IMR-90 (cell line): ENCODE results near the gene SPATA32. TPM values are rescaled to one million over a fixed set of nuclear protein-coding genes. Genes with fewer than 3 reads are reported as not detected.

Source experiments
- ATAC-seq: fragments of 200-7000 bp; cut with Tn5 transposase; 2 replicates; pipeline ENCODE4 v1.9.1; 2020; ENCODE audit warnings: low read depth, mild to moderate bottlenecking, moderate library complexity
- BruUV-seq: library from RNA; stranded (reverse); fragments of 400-500 nt; replicated peaks from 2 replicates; lab custom pipeline; 2021; lab: Mats Ljungman, UMichigan
- CTCF ChIA-PET: fragments of 300-600 bp; formaldehyde crosslinking; extraction: SDS; loops from one replicate; lab custom pipeline; 2021; ENCODE audit warnings: antibody characterized with exemption; lab: Yijun Ruan, JAX
- POLR2A ChIA-PET: fragments of 300-600 bp; sonication (Branson Sonifier 250); formaldehyde crosslinking; loops from one replicate; lab custom pipeline; 2022; ENCODE audit warnings: antibody characterized with exemption; ENCODE audit not compliant: unreplicated experiment; lab: Charles Lee
- DNase-seq: peaks from one replicate; pipeline ENCODE4 v3.0.0; 2013
- H2AFZ ChIP-seq: replicated peaks from 2 replicates; pipeline ENCODE3; 2013; ENCODE audit warnings: low read length, mild to moderate bottlenecking; ENCODE audit not compliant: poor library complexity
- H2AK5ac ChIP-seq: 2 replicates; pipeline ENCODE4 v1.6.1; 2013; ENCODE audit warnings: low read depth, low read length, inconsistent platforms
- H2AK9ac ChIP-seq: replicated peaks from 2 replicates; pipeline ENCODE3; 2013; ENCODE audit warnings: mild to moderate bottlenecking, low read depth, low read length, moderate library complexity; ENCODE audit not compliant: poor library complexity
- H2BK120ac ChIP-seq: 2 replicates; pipeline ENCODE4 v1.6.1; 2013; ENCODE audit warnings: low read depth, low read length, inconsistent platforms
- H2BK15ac ChIP-seq: 3 replicates; pipeline ENCODE4 v1.6.1; 2013; ENCODE audit warnings: low read depth, low read length, inconsistent platforms
- H2BK20ac ChIP-seq: 2 replicates; pipeline ENCODE4 v1.6.1; 2013; ENCODE audit warnings: low read depth, mild to moderate bottlenecking, inconsistent platforms, low read length, moderate library complexity
- H2BK5ac ChIP-seq: 2 replicates; pipeline ENCODE4 v1.6.1; 2013; ENCODE audit warnings: mild to moderate bottlenecking, low read depth, low read length, inconsistent platforms; ENCODE audit not compliant: poor library complexity, severe bottlenecking
- H3K14ac ChIP-seq: replicated peaks from 2 replicates; pipeline ENCODE4 v1.6.1; 2013; ENCODE audit warnings: low read depth, low read length, inconsistent platforms
- H3K18ac ChIP-seq: 2 replicates; pipeline ENCODE4 v1.6.1; 2013; ENCODE audit warnings: low read depth, low read length, control low read depth
- H3K23ac ChIP-seq: 2 replicates; pipeline ENCODE4 v1.6.1; 2013; ENCODE audit warnings: low read depth, low read length, inconsistent platforms
- H3K27ac ChIP-seq: 2 replicates; pipeline ENCODE4 v1.5.1; 2013; ENCODE audit warnings: mild to moderate bottlenecking, control low read depth, low read length; ENCODE audit not compliant: insufficient read depth
- H3K27me3 ChIP-seq: 2 replicates; pipeline ENCODE4 v1.6.1; 2013; ENCODE audit warnings: low read length; ENCODE audit not compliant: control insufficient read depth, insufficient read depth
- H3K36me3 ChIP-seq: 2 replicates; pipeline ENCODE4 v1.6.1; 2013; ENCODE audit warnings: low read length, mixed read lengths; ENCODE audit not compliant: control insufficient read depth, insufficient read depth
- H3K4ac ChIP-seq: 2 replicates; pipeline ENCODE4 v1.6.1; 2013; ENCODE audit warnings: low read depth, low read length, inconsistent platforms
- H3K4me1 ChIP-seq: 2 replicates; pipeline ENCODE4 v1.6.1; 2013; ENCODE audit warnings: low read length, mixed read lengths; ENCODE audit not compliant: control insufficient read depth, insufficient read depth
- H3K4me2 ChIP-seq: 2 replicates; pipeline ENCODE4 v1.6.1; 2013; ENCODE audit warnings: low read depth, mild to moderate bottlenecking, control low read depth, low read length, moderate library complexity
- H3K4me3 ChIP-seq: 2 replicates; pipeline ENCODE4 v1.5.1; 2013; ENCODE audit warnings: low read depth, mild to moderate bottlenecking, control low read depth, low read length, moderate library complexity; ENCODE audit not compliant: insufficient read depth
- H3K56ac ChIP-seq: 2 replicates; pipeline ENCODE4 v1.6.1; 2013; ENCODE audit warnings: low read length, inconsistent platforms; ENCODE audit not compliant: insufficient read depth; ENCODE audit errors: extremely low read depth
- H3K79me1 ChIP-seq, 2 experiments: 2 replicates each; pipeline ENCODE4 v1.6.1; 2013; ENCODE audit warnings: low read length in 2 of 2, inconsistent platforms in 1 of 2, low read depth in 1 of 2
- H3K9ac ChIP-seq: 2 replicates; pipeline ENCODE4 v1.6.1; 2013; ENCODE audit warnings: low read depth, low read length, control low read depth
- H3K9me1 ChIP-seq: 2 replicates; pipeline ENCODE4 v1.6.1; 2013; ENCODE audit warnings: low read length, inconsistent platforms; ENCODE audit not compliant: insufficient read depth
- H3K9me3 ChIP-seq: 2 replicates; pipeline ENCODE4 v1.6.1; 2013; ENCODE audit warnings: low read length; ENCODE audit not compliant: control insufficient read depth, insufficient read depth
- H4K20me1 ChIP-seq: 2 replicates; pipeline ENCODE4 v1.6.1; 2013; ENCODE audit warnings: low read length, inconsistent platforms; ENCODE audit not compliant: insufficient read depth
- H4K5ac ChIP-seq: 2 replicates; pipeline ENCODE4 v1.6.1; 2013; ENCODE audit warnings: mild to moderate bottlenecking, low read depth, low read length, control low read depth
- H4K8ac ChIP-seq, 2 experiments: 2 replicates each; pipeline ENCODE4 v1.6.1; 2013; ENCODE audit warnings: low read depth in 2 of 2, low read length in 2 of 2, control low read depth in 1 of 2, inconsistent platforms in 1 of 2
- H4K91ac ChIP-seq: 2 replicates; pipeline ENCODE4 v1.6.1; 2013; ENCODE audit warnings: low read depth, low read length, inconsistent platforms; ENCODE audit not compliant: insufficient read depth
- CEBPB ChIP-seq: IDR thresholded peaks from 2 replicates; pipeline ENCODE4 v1.6.1; 2012; ENCODE audit warnings: low read depth, low read length, improper control_type of control experiment
- CHD1 ChIP-seq: IDR thresholded peaks from 2 replicates; pipeline ENCODE4 v1.6.1; 2012; ENCODE audit warnings: low read depth, low read length, improper control_type of control experiment
- CTCF ChIP-seq: conservative IDR thresholded peaks from 2 replicates; pipeline ENCODE4 v1.5.1; 2012; ENCODE audit warnings: mild to moderate bottlenecking, low read depth, low read length, improper control_type of control experiment
- FOS ChIP-seq: fragments of 150-350 bp; IDR thresholded peaks from 2 replicates; pipeline ENCODE4 v1.6.1; 2016; ENCODE audit warnings: low read depth, low read length
- MAZ ChIP-seq: IDR thresholded peaks from 2 replicates; pipeline ENCODE4 v1.6.1; 2012; ENCODE audit warnings: low read depth, mild to moderate bottlenecking, low read length, improper control_type of control experiment, moderate library complexity, borderline replicate concordance
- NFE2L2 ChIP-seq: fragments of 150-350 bp; IDR thresholded peaks from 2 replicates; pipeline ENCODE4 v1.6.1; 2016; ENCODE audit warnings: low read depth, mild to moderate bottlenecking, low read length
- WGBS, 2 experiments: methylation state at CpG; one replicate each; pipeline versions ENCODE4 v1.1.5 to v1.1.7; 2013; ENCODE audit warnings: missing lambda C conversion rate in 2 of 2; ENCODE audit not compliant: insufficient read length in 1 of 2; ENCODE audit errors: extremely low coverage in 2 of 2; 5-methylcytosine and 5-hydroxymethylcytosine counted together
- dilution Hi-C: fragments of 300-500 bp; cut with HindIII; formaldehyde crosslinking; loops from one replicate; pipeline ENCODE4 v1.14.3; 2018; ENCODE audit warnings: low sequenced_read_pairs; ENCODE audit not compliant: unreplicated experiment
- in situ Hi-C: fragments of 300-500 bp; cut with MboI; formaldehyde crosslinking; loops from 3 replicates; pipeline ENCODE4 v1.14.3; 2019; ENCODE audit warnings: low sequenced_read_pairs, inconsistent platforms, mixed read lengths
- intact Hi-C: fragments of 100-400 bp; cut with micrococcal nuclease; formaldehyde crosslinking; loops from 2 replicates; pipeline ENCODE4 v1.10.0; 2022
- polyA plus RNA-seq, 3 experiments: library from polyadenylated mRNA; depleted of rRNA; stranded (reverse); fragments of >200 nt; gene quantifications; 2 replicates each; pipeline ENCODE4 v1.2.3, GENCODE V29; 2012; ENCODE audit warnings: low replicate concordance in 1 of 3
- total RNA-seq: library from RNA; depleted of rRNA; stranded (reverse); fragments of >200 nt; gene quantifications from 2 replicates; pipeline ENCODE4 v1.2.3, GENCODE V29; 2012

SPATA32 gene
- total and polyA plus RNA-seq, 2 of the 4 experiments (the other 2 are of a cell fraction): 0.18 TPM; not detected in 1

- no peak for ATAC-seq
- Histone ChIP-seq H4K20me1 (peaks cover 3% of the 10 kb centered on the region; the same call in 1 of the 2 replicates), H2BK5ac (no peak overlapping the region), H3K9me3 (no peaks in the 10 kb centered on the region), H4K5ac (no peak overlapping the region), H3K4me2 (no peak overlapping the region), H3K79me1 (no peaks in the 10 kb centered on the region; a peak in 1 of 4 replicates), H3K9me1 (no peaks in the 10 kb centered on the region), H2AK5ac (no peak overlapping the region), H3K56ac (no peak overlapping the region), H3K4ac (no peak overlapping the region), H3K4me1 (peaks cover 19% of the 10 kb centered on the region), H3K27ac (no peak overlapping the region), H3K23ac (no peak overlapping the region), H2BK120ac (no peak overlapping the region), H3K9ac (no peak overlapping the region), H2AK9ac (no peak overlapping the region), H3K18ac (no peak overlapping the region), H3K4me3 (no peak overlapping the region), H2BK15ac (no peak overlapping the region), H3K36me3 (peaks cover 20% of the 10 kb centered on the region), H3K27me3 (no peaks in the 10 kb centered on the region), H4K91ac (no peak overlapping the region), H2BK20ac (no peak overlapping the region), H3K14ac (no peak overlapping the region), H2AFZ (no peak overlapping the region), H4K8ac (no peak overlapping the region)
- ChIA-PET CTCF (no interaction called here), POLR2A (interaction anchor here (0.6 kb wide), 1 partner anchor 9 kb away, joined by 3 read pairs; no protein-coding TSS in a partner anchor)
- dilution Hi-C loops: no loop called here
- in situ Hi-C loops: no loop called here
- no peak for DNase-seq
- intact Hi-C loops: no loop called here
- WGBS, 2 experiments: 86 to 100% methylated on average over 1 to 5 of the region's 7 CpGs
- TF ChIP-seq NFE2L2 (no peak), CEBPB (no peak), CHD1 (no peak), MAZ (no peak), CTCF (no peak), FOS (no peak)
- BruUV-seq: no TSS peak
Measured at GRCh38 chr17:45260204-45260783, 1.6 kb downstream of the SPATA32 start.
